GM21367 (cell line): ENCODE data around the gene HOXD10.

ENCODE experiments used
- ATAC-seq: cut with Tn5 transposase; IDR thresholded peaks from one replicate; pipeline ENCODE4 v1.9.1; 2021; ENCODE audit not compliant: unreplicated experiment

Gene HOXD10

GRCh38 chr2:176115883-176116813 lies at the start of gene HOXD10:
HOXD10 (plus strand) TSS chr2:176116778; CDS start chr2:176116834, 56 bp downstream.
- no peak for ATAC-seq

- ATAC-seq = no peak
Observed at GRCh38 chr2:176067589-176068418, 48.8 kb upstream of the HOXD10 start.

- no peak for ATAC-seq
Observed at GRCh38 chr2:176068419-176068832, 48.2 kb upstream of the HOXD10 start.

GRCh38 chr2:176071330-176072291 lies 45.0 kb upstream of the HOXD10 start:
- ATAC-seq = no peak

- no peak for ATAC-seq
Observed at GRCh38 chr2:176072292-176072669, 44.3 kb upstream of the HOXD10 start.

- no peak for ATAC-seq
Observed at GRCh38 chr2:176072951-176073904, 43.4 kb upstream of the HOXD10 start.

GRCh38 chr2:176074919-176075425 lies 41.6 kb upstream of the HOXD10 start:
- no peak for ATAC-seq

GRCh38 chr2:176075481-176075880 lies 41.1 kb upstream of the HOXD10 start:
- no peak for ATAC-seq

- ATAC-seq = no peak
Observed at GRCh38 chr2:176076063-176076462, 40.5 kb upstream of the HOXD10 start.

GRCh38 chr2:176076796-176077195 lies 39.8 kb upstream of the HOXD10 start:
- no peak for ATAC-seq

- no peak for ATAC-seq
Observed at GRCh38 chr2:176078541-176079284, 37.9 kb upstream of the HOXD10 start.

- no peak for ATAC-seq
Observed at GRCh38 chr2:176079285-176079830, 37.2 kb upstream of the HOXD10 start.

- ATAC-seq = no peak
Observed at GRCh38 chr2:176079831-176080539, 36.6 kb upstream of the HOXD10 start.

GRCh38 chr2:176080540-176081375 lies 35.8 kb upstream of the HOXD10 start:
- ATAC-seq = no peak

- ATAC-seq = no peak
Observed at GRCh38 chr2:176081376-176081836, 35.2 kb upstream of the HOXD10 start.

GRCh38 chr2:176081837-176082524 lies 34.6 kb upstream of the HOXD10 start:
- ATAC-seq = no peak
